Progenitor cell of endocrine pancreas (in vitro differentiated cells): ENCODE results near the gene ZNHIT1. TPM values are rescaled to one million over a fixed set of nuclear protein-coding genes. Genes with fewer than 3 reads are reported as not detected.

Source experiments
- DNase-seq: peaks from one replicate; pipeline ENCODE4 v3.0.0; 2021; ENCODE audit warnings: low spot score; ENCODE audit not compliant: unreplicated experiment
- H3K27ac Mint-ChIP-seq: 2 replicates; pipeline ENCODE4 v1.8.0; 2021; ENCODE audit warnings: mild to moderate bottlenecking, moderate library complexity, mixed read lengths
- H3K27me3 Mint-ChIP-seq: 2 replicates; pipeline ENCODE4 v1.8.0; 2021; ENCODE audit warnings: mixed read lengths
- H3K36me3 Mint-ChIP-seq: 2 replicates; pipeline ENCODE4 v1.8.0; 2022; ENCODE audit warnings: mixed read lengths; ENCODE audit not compliant: insufficient read depth
- H3K4me1 Mint-ChIP-seq: 2 replicates; pipeline ENCODE4 v1.8.0; 2021; ENCODE audit warnings: low read depth, mixed read lengths
- H3K4me3 Mint-ChIP-seq: 2 replicates; pipeline ENCODE4 v1.8.0; 2021; ENCODE audit warnings: low read depth, mild to moderate bottlenecking, moderate library complexity, mixed read lengths
- H3K9me3 Mint-ChIP-seq: 2 replicates; pipeline ENCODE4 v1.8.0; 2021; ENCODE audit warnings: low read depth, mixed read lengths
- CTCF ChIP-seq: fragments of 200-600 bp; sonication (generic); IDR thresholded peaks from one replicate; pipeline ENCODE4 v1.5.0; 2021; ENCODE audit warnings: antibody characterized with exemption, mild to moderate bottlenecking; ENCODE audit not compliant: unreplicated experiment
- total RNA-seq: library from RNA; stranded (reverse); gene quantifications from 2 replicates; pipeline ENCODE4 v1.2.1, GENCODE V29; 2021

The ZNHIT1 gene
- total RNA-seq, 1 donor from 2014 or later = 62.2 TPM

GRCh38 chr7:101271021-101271420, 53.1 kb downstream of the ZNHIT1 start:
- H3K9me3 Mint-ChIP-seq = no peaks in the 10 kb centered on the region

GRCh38 chr7:101273206-101273605, 55.2 kb downstream of the ZNHIT1 start:
- DNase-seq = no peak
- H3K27ac Mint-ChIP-seq = no peak overlapping the region

More at GRCh38 chr7:101271021-101271420, 53.1 kb downstream of the ZNHIT1 start:
- Mint-ChIP-seq H3K4me1 (peaks cover 3% of the 10 kb centered on the region), H3K36me3 (no peaks in the 10 kb centered on the region), H3K27ac (no peak overlapping the region), H3K4me3 (no peak overlapping the region), H3K27me3 (peaks cover 4% of the 10 kb centered on the region)
- DNase-seq = no peak
- TF ChIP-seq CTCF = no peak

More at GRCh38 chr7:101273206-101273605, 55.2 kb downstream of the ZNHIT1 start:
- H3K4me3 Mint-ChIP-seq = no peak overlapping the region
- H3K36me3 Mint-ChIP-seq = no peaks in the 10 kb centered on the region
- peaks cover 10% of the 10 kb centered on the region for H3K27me3 Mint-ChIP-seq
- no peaks in the 10 kb centered on the region for H3K4me1 Mint-ChIP-seq
- no peaks in the 10 kb centered on the region for H3K9me3 Mint-ChIP-seq
- no peak for TF ChIP-seq CTCF

Other genes with a start within 250 kb of the ZNHIT1 start
- 0.31 and 0.33 TPM in 2 replicates for gene MUC12, start 248.6 kb upstream of the ZNHIT1 start, total RNA-seq
- not detected in 2 replicates for gene MUC17, start 198.1 kb upstream of the ZNHIT1 start, total RNA-seq
- 19.3 and 22.0 TPM in 2 replicates for gene TRIM56, start 132.7 kb upstream of the ZNHIT1 start, total RNA-seq
- 0.11 and 0.14 TPM in 2 replicates for gene SERPINE1, start 91.1 kb upstream of the ZNHIT1 start, total RNA-seq
- 61.3 and 66.5 TPM in 2 replicates for gene AP1S1, start 63.7 kb upstream of the ZNHIT1 start, total RNA-seq
- 0.96 and 1.8 TPM in 2 replicates for gene VGF, start 52.6 kb upstream of the ZNHIT1 start, total RNA-seq
- not detected in 2 replicates for gene NAT16, start 37.9 kb upstream of the ZNHIT1 start, total RNA-seq
- gene MOGAT3, start 17.1 kb upstream of the ZNHIT1 start, total RNA-seq = not detected in 2 replicates
- 89.8 and 94.4 TPM in 2 replicates for gene PLOD3, start 584 bp upstream of the ZNHIT1 start, total RNA-seq
- gene CLDN15, start 19.6 kb downstream of the ZNHIT1 start, total RNA-seq = 21.2 and 22.8 TPM in 2 replicates
- gene FIS1, start 26.9 kb downstream of the ZNHIT1 start, total RNA-seq = 118 and 124 TPM in 2 replicates
- gene IFT22, start 103.6 kb downstream of the ZNHIT1 start, total RNA-seq = 60.3 and 60.6 TPM in 2 replicates
- gene COL26A1, start 144.7 kb downstream of the ZNHIT1 start, total RNA-seq = 44.5 and 46.2 TPM in 2 replicates